ENCODE data around the gene SLC43A3.

The SLC43A3 gene

DNA sequence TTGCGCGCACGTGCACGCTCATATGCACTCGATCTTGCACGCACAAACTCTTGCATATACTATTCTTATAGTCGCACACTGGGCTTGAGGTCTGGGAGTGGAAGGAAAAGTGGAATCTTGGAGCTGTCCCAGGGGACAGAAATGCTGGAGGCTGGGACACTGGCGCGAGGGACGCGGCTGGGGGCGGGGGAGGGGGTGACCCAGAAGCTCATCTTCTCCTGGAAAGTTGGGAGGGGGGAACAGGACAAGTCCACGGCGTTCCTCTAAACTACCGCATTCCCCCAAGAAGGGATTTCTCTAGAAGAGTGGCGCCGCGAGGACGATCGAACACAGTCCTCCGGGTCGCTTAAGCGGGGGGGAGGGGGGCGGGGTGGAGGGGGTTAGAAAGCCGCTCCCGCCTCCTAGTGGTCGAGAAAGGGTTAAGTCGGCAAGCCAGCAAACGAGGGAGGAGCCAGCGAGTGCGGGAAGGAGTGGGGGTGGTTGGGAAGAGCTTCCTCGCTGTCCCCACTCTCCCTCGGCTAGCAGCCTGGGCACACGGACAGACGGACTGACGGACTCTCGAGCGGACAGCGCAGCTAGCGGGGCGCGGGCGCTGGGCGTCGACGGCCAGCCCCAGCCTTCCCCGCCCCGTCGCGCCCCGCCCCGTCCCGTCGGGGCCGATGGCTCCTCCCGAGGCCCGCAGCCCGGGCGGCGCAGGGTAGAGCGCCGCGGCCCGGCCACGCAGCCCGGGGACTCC is 33.3 kb upstream of the SLC43A3 start, which contains the start of gene RTN4RL2:
Gene RTN4RL2, plus strand, starts transcription at position 507 of the 736 bp plus-strand sequence. CDS start 338 bp downstream, outside the sequence.
- ChIA-PET POLR2A (no interaction called here), CTCF (interaction anchor here (0.7 to 10.4 kb wide), 20 partner anchors 9 to 340 kb away, joined by 3 to 200 read pairs (median 10); partner anchors contain the start of genes SLC43A1, SLC43A3, TIMM10 and UBE2L6)
- peak; percentile 81 for DNase-seq (ENCODE audit: extremely low spot score)
- TF ChIP-seq CTCF (IDR thresholded peaks at IDR 0.05; ENCODE audit: control extremely low read depth, extremely low read depth, low read depth, missing control alignments): peak; percentile 45

- ChIA-PET POLR2A (interaction anchor here (0.6 kb wide), 1 partner anchor 13 kb away, joined by 3 read pairs; no protein-coding TSS in a partner anchor), CTCF (interaction anchor here (0.6 to 10.4 kb wide), 37 partner anchors 8 to 1108 kb away, joined by 3 to 200 read pairs (median 6); partner anchors contain the start of genes P2RX3, SLC43A1, SLC43A3 and TIMM10)
- peak; percentile 32 for DNase-seq (ENCODE audit: extremely low spot score)
- TF ChIP-seq CTCF (IDR thresholded peaks at IDR 0.05; ENCODE audit: control extremely low read depth, extremely low read depth, low read depth, missing control alignments): no peak
Measured at GRCh38 chr11:57459164-57460021, 32.5 kb upstream of the SLC43A3 start.

- ChIA-PET POLR2A (interaction anchor here (0.6 kb wide), 1 partner anchor 185 kb away, joined by 5 read pairs; no protein-coding TSS in a partner anchor), CTCF (interaction anchor here (0.6 to 10.4 kb wide), 52 partner anchors 8 to 1109 kb away, joined by 3 to 200 read pairs (median 6); partner anchors contain the start of genes P2RX3, SLC43A1, SLC43A3 and TIMM10)
- TF ChIP-seq CTCF (IDR thresholded peaks at IDR 0.05; ENCODE audit: control extremely low read depth, extremely low read depth, low read depth, missing control alignments): peak; percentile 83
- DNase-seq (ENCODE audit: extremely low spot score): peak; percentile 69
Measured at GRCh38 chr11:57458410-57459163, 31.7 kb upstream of the SLC43A3 start.

- ChIA-PET CTCF (interaction anchor here (0.6 to 10.4 kb wide), 56 partner anchors 7 to 1109 kb away, joined by 3 to 200 read pairs (median 6); partner anchors contain the start of genes P2RX3, PRG3, SLC43A1 and SLC43A3), POLR2A (interaction anchor here (0.6 kb wide), 1 partner anchor 186 kb away, joined by 5 read pairs; no protein-coding TSS in a partner anchor)
- peak; percentile 17 for DNase-seq (ENCODE audit: extremely low spot score)
- TF ChIP-seq CTCF (IDR thresholded peaks at IDR 0.05; ENCODE audit: control extremely low read depth, extremely low read depth, low read depth, missing control alignments): no peak
Measured at GRCh38 chr11:57458060-57458409, 31.1 kb upstream of the SLC43A3 start.

- no peak for TF ChIP-seq CTCF (IDR thresholded peaks at IDR 0.05; ENCODE audit: control extremely low read depth, extremely low read depth, low read depth, missing control alignments)
- ChIA-PET POLR2A (interaction anchor here (0.6 kb wide), 1 partner anchor 186 kb away, joined by 5 read pairs; no protein-coding TSS in a partner anchor), CTCF (interaction anchor here (0.6 to 10.4 kb wide), 55 partner anchors 7 to 1110 kb away, joined by 3 to 200 read pairs (median 5); partner anchors contain the start of genes P2RX3, PRG3, SLC43A1 and SLC43A3)
- no peak for DNase-seq (ENCODE audit: extremely low spot score)
Measured at GRCh38 chr11:57457643-57458023, 30.7 kb upstream of the SLC43A3 start.

Measured in GM10248 (cell line).